B cell (primary cell): Measurements from ENCODE around the gene INPP1. TPM values are rescaled to one million over a fixed set of nuclear protein-coding genes. Genes with fewer than 3 reads are reported as not detected.
"Not testable (repeated sequence)": the region's sequence is repeated elsewhere in the genome, so short reads cannot be mapped to it uniquely, and the experiment has no call there.

Experiments
- ATAC-seq: fragments of 200-7000 bp; cut with Tn5 transposase; one replicate; pipeline ENCODE4 v1.10.0; 2021; ENCODE audit warnings: low read depth, mild to moderate bottlenecking, moderate number of reproducible peaks, moderate library complexity
- CTCF ChIA-PET: fragments of 350-600 bp; sonication (Branson Sonifier 250); formaldehyde crosslinking; loops from one replicate; lab custom pipeline; 2021; ENCODE audit warnings: antibody characterized with exemption, inconsistent platforms; lab: Charles Lee
- POLR2A ChIA-PET: fragments of 350-600 bp; sonication (Branson Sonifier 250); formaldehyde crosslinking; loops from one replicate; lab custom pipeline; 2021; ENCODE audit warnings: antibody characterized with exemption; lab: Charles Lee
- DNase-seq: peaks from one replicate; pipeline ENCODE4 v3.0.0; 2013
- H2AFZ ChIP-seq: 2 replicates; pipeline ENCODE4 v1.6.1; 2012; ENCODE audit warnings: mild to moderate bottlenecking, low read depth, low read length; ENCODE audit not compliant: insufficient read depth, poor library complexity, severe bottlenecking
- H3K27ac ChIP-seq, 2 donors: 1 replicate in 1 of 2; 2 replicates in 1 of 2; pipeline ENCODE4 v1.5.1; 2012 to 2013; ENCODE audit warnings: low read length in 2 of 2, mild to moderate bottlenecking in 2 of 2, moderate library complexity in 1 of 2
- H3K27me3 ChIP-seq, 4 experiments: fragments of 200-600 bp in 1 of 4; sonication (generic) in 1 of 4; replicated peaks in 1 of 4; 1 replicate in 2 of 4; 2 replicates in 2 of 4; pipeline versions ENCODE4 v1.6.1 to v1.7.0; 2013 to 2016; ENCODE audit warnings: low read length in 3 of 4, mild to moderate bottlenecking in 2 of 4, mixed read lengths in 1 of 4, moderate library complexity in 1 of 4; ENCODE audit not compliant: insufficient read depth in 4 of 4, control insufficient read depth in 3 of 4; ENCODE audit errors: control extremely low read depth in 1 of 4
- H3K36me3 ChIP-seq, 2 experiments: replicated peaks in 1 of 2; 1 replicate in 1 of 2; 2 replicates in 1 of 2; pipeline versions ENCODE4 v1.6.1 to v1.7.1; 2013; ENCODE audit warnings: low read length in 1 of 2; ENCODE audit not compliant: insufficient read depth in 2 of 2, control insufficient read depth in 1 of 2; ENCODE audit errors: control extremely low read depth in 1 of 2, extremely low read depth in 1 of 2
- H3K4me1 ChIP-seq, 2 donors: fragments of 200-600 bp in 1 of 2; sonication (generic) in 1 of 2; 1 replicate in 1 of 2; 2 replicates in 1 of 2; pipeline versions ENCODE4 v1.5.1 to v1.6.1; 2013 to 2017; ENCODE audit warnings: low read length in 2 of 2; ENCODE audit not compliant: control insufficient read depth in 2 of 2, insufficient read depth in 2 of 2
- H3K4me2 ChIP-seq: replicated peaks from 2 replicates; pipeline ENCODE3; 2012; ENCODE audit warnings: mild to moderate bottlenecking, low read depth, low read length; ENCODE audit not compliant: poor library complexity, severe bottlenecking
- H3K4me3 ChIP-seq, 5 experiments: fragments of 200-600 bp in 1 of 5; sonication (generic) in 1 of 5; 1 replicate in 3 of 5; 2 replicates in 2 of 5; pipeline versions ENCODE4 v1.5.1 to v1.7.0; 2011 to 2016; ENCODE audit warnings: low read length in 4 of 5, mild to moderate bottlenecking in 4 of 5, low read depth in 2 of 5, control low read depth in 1 of 5, moderate library complexity in 1 of 5; ENCODE audit not compliant: insufficient read depth in 1 of 5; ENCODE audit errors: control extremely low read depth in 1 of 5, extremely low read depth in 1 of 5
- H3K79me2 ChIP-seq: fragments of 200-600 bp; sonication (generic); one replicate; pipeline ENCODE4 v1.6.0; 2016; ENCODE audit warnings: low read length; ENCODE audit not compliant: control insufficient read depth, insufficient read depth
- H3K9ac ChIP-seq: fragments of 200-600 bp; sonication (generic); 2 replicates; pipeline ENCODE4 v1.6.1; 2017; ENCODE audit warnings: mild to moderate bottlenecking, low read length, moderate library complexity
- H3K9me3 ChIP-seq, 3 donors: one replicate each; pipeline versions ENCODE4 v1.6.1 to v1.7.1; 2013; ENCODE audit warnings: low read length in 2 of 3; ENCODE audit not compliant: control insufficient read depth in 2 of 3, insufficient read depth in 1 of 3; ENCODE audit errors: control extremely low read depth in 1 of 3
- H4K20me1 ChIP-seq: 2 replicates; pipeline ENCODE4 v1.6.0; 2012; ENCODE audit warnings: mild to moderate bottlenecking, low read length; ENCODE audit not compliant: insufficient read depth, control insufficient read depth, poor library complexity, severe bottlenecking
- H3K27ac Mint-ChIP-seq: one replicate; pipeline ENCODE4 v1.8.0; 2021; ENCODE audit warnings: mixed read lengths
- H3K27me3 Mint-ChIP-seq: one replicate; pipeline ENCODE4 v1.8.0; 2021; ENCODE audit warnings: mixed read lengths
- H3K4me1 Mint-ChIP-seq: one replicate; pipeline ENCODE4 v1.8.0; 2021; ENCODE audit warnings: mixed read lengths
- H3K4me3 Mint-ChIP-seq: one replicate; pipeline ENCODE4 v1.8.0; 2021; ENCODE audit warnings: mixed read lengths
- H3K9me3 Mint-ChIP-seq: one replicate; pipeline ENCODE4 v1.8.0; 2022; ENCODE audit warnings: mixed read lengths; ENCODE audit not compliant: insufficient read depth
- CTCF ChIP-seq: fragments of 200-600 bp; IDR thresholded peaks from one replicate; pipeline ENCODE4 v1.8.0; 2022; ENCODE audit warnings: antibody characterized with exemption, mild to moderate bottlenecking
- EZH2 ChIP-seq: IDR thresholded peaks from 2 replicates; pipeline ENCODE4 v1.6.1; 2012; ENCODE audit warnings: borderline replicate concordance, low read depth, mild to moderate bottlenecking, moderate library complexity, low read length; ENCODE audit not compliant: insufficient read depth, poor library complexity, severe bottlenecking
- WGBS: methylation state at CpG from one replicate; pipeline ENCODE4 v1.1.5; 2013; ENCODE audit warnings: missing lambda C conversion rate; ENCODE audit not compliant: insufficient coverage; 5-methylcytosine and 5-hydroxymethylcytosine counted together
- intact Hi-C: fragments of 100-400 bp; cut with micrococcal nuclease; formaldehyde crosslinking; loops from one replicate; pipeline ENCODE4 v1.10.0; 2022
- polyA plus RNA-seq: library from polyadenylated mRNA; depleted of rRNA; stranded (reverse); fragments of >200 nt; gene quantifications from 2 replicates; pipeline ENCODE4 v1.2.3, GENCODE V29; 2012
- total RNA-seq, 2 donors: library from RNA; stranded (reverse); fragments of 120-200 nt in 1 of 2; gene quantifications; 1 replicate in 1 of 2; 2 replicates in 1 of 2; pipeline versions ENCODE4 v1.2.3 to v1.2.4, GENCODE V29; 2013 to 2022

The INPP1 gene
- total and polyA plus RNA-seq, 2 donors (not counting 1 experiment from before 2014, with no cell fraction given): 3.1 to 3.7 TPM

DNA sequence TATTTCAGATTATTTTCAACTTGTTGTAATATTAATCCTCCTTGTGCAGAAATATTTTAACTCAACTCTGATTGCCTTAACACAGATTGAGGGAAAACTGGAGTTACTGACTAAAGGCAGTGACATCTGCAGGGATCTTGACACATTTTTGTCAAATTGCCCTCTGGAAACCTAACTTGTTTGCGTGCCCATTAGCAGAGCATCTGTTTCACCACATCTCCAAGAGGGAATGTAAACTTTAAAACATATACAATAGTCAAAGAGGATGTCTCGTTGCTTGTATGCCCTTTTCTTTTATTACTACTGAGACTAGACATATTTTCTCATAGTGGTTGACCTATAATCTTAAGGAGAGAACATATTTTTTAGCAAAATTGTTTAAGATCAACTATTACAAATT, 14.2 kb downstream of the INPP1 start:
- TF ChIP-seq EZH2: no peak
- no peak for TF ChIP-seq CTCF
- Histone ChIP-seq H3K79me2 (no peaks in the 10 kb centered on the region), H3K27ac (no peak overlapping the region), H3K9me3 (no peaks in the 10 kb centered on the region), H3K9ac (no peak overlapping the region), H3K36me3 (no peaks in the 10 kb centered on the region), H3K4me2 (no peak overlapping the region), H2AFZ (no peak overlapping the region), H3K4me3 (no peak overlapping the region), H3K4me1 (peaks cover 9 to 13% of the 10 kb centered on the region in 2 donors), H3K27me3 (no peaks in the 10 kb centered on the region), H4K20me1 (no peaks in the 10 kb centered on the region)
- ChIA-PET CTCF (no interaction called here), POLR2A (no interaction called here)
- no peak overlapping the region for H3K27ac Mint-ChIP-seq
- no CpG with 5 or more reads among the region's 2 CpGs for whole genome bisulfite sequencing
- no peak for DNase-seq
- intact Hi-C loops: no loop called here
- H3K4me3 Mint-ChIP-seq: no peak overlapping the region
- peaks cover 17% of the 10 kb centered on the region for H3K4me1 Mint-ChIP-seq
- no peak for ATAC-seq
- H3K27me3 Mint-ChIP-seq: no peaks in the 10 kb centered on the region
- H3K9me3 Mint-ChIP-seq: no peaks in the 10 kb centered on the region

DNA sequence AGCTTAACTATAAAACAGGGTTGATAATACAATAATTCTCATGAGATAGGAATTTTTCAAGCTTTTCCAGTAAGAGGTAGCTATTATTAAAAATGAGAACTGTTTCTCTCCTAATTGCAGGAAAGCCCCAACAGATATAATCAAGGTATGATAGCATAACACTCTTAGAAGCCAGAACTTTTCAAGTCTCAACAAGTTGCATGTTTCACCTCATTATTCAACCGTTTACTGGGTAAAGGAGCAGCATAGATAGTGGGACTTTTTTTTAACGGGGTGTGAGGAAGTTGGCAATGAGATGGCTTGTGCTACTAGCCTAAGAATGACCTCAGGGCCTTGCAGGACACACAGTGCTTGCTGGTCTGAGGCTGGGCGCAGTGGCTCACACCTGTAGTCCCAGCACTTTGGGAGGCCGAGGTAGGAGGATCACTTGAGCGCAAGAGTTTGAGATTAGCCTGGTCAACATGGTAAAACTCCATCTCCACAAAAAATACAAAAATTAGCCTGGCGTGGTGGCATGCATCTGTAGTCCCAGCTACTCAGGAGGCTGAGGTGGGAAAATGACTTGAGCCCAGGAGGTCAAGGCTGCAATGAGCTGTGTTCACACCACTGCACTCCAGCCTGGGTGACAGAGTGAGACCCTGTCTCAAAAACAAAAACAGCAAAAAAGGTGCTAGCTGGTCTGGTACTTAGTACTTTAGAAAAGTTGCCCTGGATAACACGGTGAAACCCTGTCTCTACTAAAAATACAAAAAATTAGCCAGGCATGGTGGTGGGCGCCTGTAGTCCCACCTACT, 15.5 kb downstream of the INPP1 start:
- H4K20me1 ChIP-seq, H3K4me2 ChIP-seq, H3K9ac ChIP-seq, H3K36me3 ChIP-seq, H3K27me3 ChIP-seq, H3K9me3 Mint-ChIP-seq, ATAC-seq, H3K9me3 ChIP-seq, H3K27ac ChIP-seq, H3K4me3 ChIP-seq, intact Hi-C loops, DNase-seq, H3K79me2 ChIP-seq, H3K27me3 Mint-ChIP-seq: not testable (repeated sequence)
- CTCF ChIA-PET: interaction anchor here (1.2 to 3.1 kb wide), 2 partner anchors 11 to 14 kb away, joined by 3 to 18 read pairs; no protein-coding TSS in a partner anchor
- peaks cover 17% of the 10 kb centered on the region for H3K4me1 Mint-ChIP-seq
- 98% methylated on average over 4 of the region's 8 CpGs for WGBS
- Histone ChIP-seq H3K4me1 (peaks cover 9 to 13% of the 10 kb centered on the region in 2 donors), H2AFZ (peak overlapping the region; percentile 17)
- peak overlapping the region; percentile 26 for H3K27ac Mint-ChIP-seq
- peak overlapping the region; percentile 26 for H3K4me3 Mint-ChIP-seq
- POLR2A ChIA-PET: interaction anchor here (0.7 kb wide), 1 partner anchor 236 kb away, joined by 4 read pairs; no protein-coding TSS in a partner anchor
